Ovary (tissue), 9 donors: ENCODE measurements around the gene NDUFA8. TPM values are rescaled to one million over a fixed set of nuclear protein-coding genes. Genes with fewer than 3 reads are reported as not detected.
A peak's percentile ranks its signal among the peaks of the same experiment; 100 is the strongest.

ENCODE experiments used
- DNase-seq, 5 donors: peaks; one replicate each; pipeline ENCODE4 v3.0.0-alpha.2; 2019 to 2020
- H3K27ac ChIP-seq, 2 donors: fragments of 200-600 bp; one replicate each; pipeline versions ENCODE4 v1.5.1 to v1.8.0; 2019 to 2022
- H3K27me3 ChIP-seq: fragments of 200-600 bp; one replicate; pipeline ENCODE4 v1.8.0; 2022
- H3K36me3 ChIP-seq: fragments of 200-600 bp; sonication (generic); one replicate; pipeline ENCODE4 v1.5.1; 2019
- H3K4me1 ChIP-seq: one replicate; pipeline ENCODE4 v1.8.1; 2013; ENCODE audit warnings: mild to moderate bottlenecking, moderate library complexity; ENCODE audit not compliant: insufficient read depth
- H3K4me3 ChIP-seq: fragments of 200-600 bp; sonication (generic); one replicate; pipeline ENCODE4 v1.5.1; 2017
- H3K9me3 ChIP-seq, 2 donors: fragments of 200-600 bp in 1 of 2; sonication (generic) in 1 of 2; one replicate each; pipeline versions ENCODE4 v1.5.1 to v1.8.1; 2013 to 2019; ENCODE audit warnings: mild to moderate bottlenecking in 1 of 2, moderate library complexity in 1 of 2
- EP300 ChIP-seq: sonication (generic); formaldehyde crosslinking; IDR thresholded peaks from one replicate; pipeline ENCODE4 v1.6.1; 2017; ENCODE audit warnings: antibody characterized with exemption
- POLR2A ChIP-seq: fragments of 450-650 bp; IDR thresholded peaks from one replicate; pipeline ENCODE4 v1.6.1; 2017; ENCODE audit warnings: antibody characterized with exemption, mild to moderate bottlenecking, moderate library complexity
- WGBS, 3 donors: extraction: QIAGEN DNeasy Blood & Tissue Kit in 1 of 3; methylation state at CpG; one replicate each; pipeline versions ENCODE4 v1.1.5 to v1.1.7; 2013 to 2017; 5-methylcytosine and 5-hydroxymethylcytosine counted together
- intact Hi-C, 4 donors: fragments of 100-400 bp; cut with DNase I; formaldehyde crosslinking; loops; one replicate each; pipeline versions ENCODE4 v1.11.0 to v1.15.1; 2022 to 2023
- polyA plus RNA-seq, 2 donors: library from polyadenylated mRNA; stranded (reverse); fragments of 200-250 nt in 1 of 2; fragments of 350-450 nt in 1 of 2; fragmentation: Illumina TruSeq in 1 of 2; extraction: RNeasy Lipid Tissue Mini Kit (QIAGEN cat#74804) in 1 of 2; gene quantifications; one replicate each; pipeline ENCODE4 v1.2.3, GENCODE V29; 2013 to 2014
- total RNA-seq, 7 donors: library from RNA; depleted of rRNA in 2 of 7; stranded (reverse); fragments of >200 nt in 2 of 7; fragmentation: NEBNext Ultra II Directional in 3 of 7; extraction: Animal tissue kit (Norgen Biotek cat#: 25700) in 3 of 7; gene quantifications; one replicate each; pipeline versions ENCODE4 v1.1.0 to v1.2.4, GENCODE V29; 2016 to 2023
- TF ChIP-seq, protein P1 (sequence below), 3 donors: fragments of 450-650 bp in 2 of 3; fragments of 200-600 bp in 1 of 3; IDR thresholded peaks; one replicate each; pipeline versions ENCODE4 v1.5.1 to v1.8.0; 2016 to 2022; ENCODE audit warnings: antibody characterized with exemption in 3 of 3, mild to moderate bottlenecking in 1 of 3
- donor health status: DM: no; HTN: no; CAD: no; lungs with moderate emphysema.
- donor health status: DM: no; HTN: no; CAD: no.
- donor health status: Bipolar disorder and iron deficiency.
- donor health status: DM: yes; HTN: yes; CAD: no.
- donor health status: DM: no; HTN: no; CAD: no.
- donor health status: DM: yes; HTN: yes; CAD: no.

The NDUFA8 gene
- total and polyA plus RNA-seq, 9 donors = 17.2 to 88.0 (median 32.6) TPM

DNA sequence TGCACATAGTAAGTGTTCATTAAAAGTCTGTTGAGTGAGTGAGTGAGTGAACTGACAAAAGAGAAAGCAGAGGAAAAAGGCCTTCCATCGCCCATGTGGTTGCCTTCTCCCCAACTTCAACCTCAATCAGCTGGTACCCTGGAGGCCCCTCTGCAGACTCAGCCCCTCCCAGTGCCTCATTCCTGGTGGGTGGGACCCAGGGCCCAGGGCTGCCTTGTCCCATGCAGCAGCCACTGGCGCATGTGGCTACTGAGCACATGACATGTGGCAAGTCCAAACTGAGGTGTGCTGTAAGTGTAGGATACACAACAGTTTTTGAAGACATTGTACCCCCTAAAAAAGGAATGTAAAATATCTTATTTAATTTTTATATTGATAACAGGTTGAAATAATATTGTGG, 29.6 kb downstream of the NDUFA8 start:
- intact Hi-C loops = loop anchor here in 3 of 4 donors (5.0 to 10.0 kb wide), 5 partner anchors 222 to 675 kb away; partner anchors contain the start of gene OR1K1 (in 1 of the 3)
- no peak overlapping the region for H3K4me3 ChIP-seq
- DNase-seq = no peak
- H3K27me3 ChIP-seq = no peaks in the 10 kb centered on the region
- H3K9me3 ChIP-seq = no peaks in the 10 kb centered on the region
- H3K27ac ChIP-seq = no peak overlapping the region
- H3K36me3 ChIP-seq = no peaks in the 10 kb centered on the region
- TF ChIP-seq, protein P1, sequence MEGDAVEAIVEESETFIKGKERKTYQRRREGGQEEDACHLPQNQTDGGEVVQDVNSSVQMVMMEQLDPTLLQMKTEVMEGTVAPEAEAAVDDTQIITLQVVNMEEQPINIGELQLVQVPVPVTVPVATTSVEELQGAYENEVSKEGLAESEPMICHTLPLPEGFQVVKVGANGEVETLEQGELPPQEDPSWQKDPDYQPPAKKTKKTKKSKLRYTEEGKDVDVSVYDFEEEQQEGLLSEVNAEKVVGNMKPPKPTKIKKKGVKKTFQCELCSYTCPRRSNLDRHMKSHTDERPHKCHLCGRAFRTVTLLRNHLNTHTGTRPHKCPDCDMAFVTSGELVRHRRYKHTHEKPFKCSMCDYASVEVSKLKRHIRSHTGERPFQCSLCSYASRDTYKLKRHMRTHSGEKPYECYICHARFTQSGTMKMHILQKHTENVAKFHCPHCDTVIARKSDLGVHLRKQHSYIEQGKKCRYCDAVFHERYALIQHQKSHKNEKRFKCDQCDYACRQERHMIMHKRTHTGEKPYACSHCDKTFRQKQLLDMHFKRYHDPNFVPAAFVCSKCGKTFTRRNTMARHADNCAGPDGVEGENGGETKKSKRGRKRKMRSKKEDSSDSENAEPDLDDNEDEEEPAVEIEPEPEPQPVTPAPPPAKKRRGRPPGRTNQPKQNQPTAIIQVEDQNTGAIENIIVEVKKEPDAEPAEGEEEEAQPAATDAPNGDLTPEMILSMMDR (IDR thresholded peaks at IDR 0.05) = no peak
- TF ChIP-seq EP300 (no peak), POLR2A (no peak)
- WGBS, 3 donors = 88 to 91% (median 89%) methylated on average over 2 of the region's 2 CpGs
- H3K4me1 ChIP-seq = peaks cover 1% of the 10 kb centered on the region

DNA sequence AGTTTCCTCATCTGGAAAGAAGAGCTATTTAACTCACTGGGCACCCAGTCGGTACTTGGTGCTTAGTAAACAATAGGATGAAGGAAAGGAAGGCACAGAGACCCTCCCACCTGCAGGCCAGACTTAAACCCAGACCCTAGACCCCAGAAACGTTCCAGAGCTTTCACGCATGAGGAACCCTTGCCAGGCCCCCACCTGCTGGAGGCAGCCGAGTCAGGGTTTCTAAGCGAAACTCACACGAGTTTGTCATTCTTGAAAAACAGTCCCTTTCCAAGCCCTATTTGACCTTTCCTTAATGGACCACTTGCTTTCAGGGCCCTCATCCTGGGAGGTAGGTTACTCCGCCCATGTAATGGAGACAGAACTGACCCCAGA, 30.6 kb downstream of the NDUFA8 start:
- H3K27ac ChIP-seq = no peak overlapping the region
- H3K4me1 ChIP-seq = no peaks in the 10 kb centered on the region

GRCh38 chr9:122128007-122128968, 31.3 kb downstream of the NDUFA8 start:
- intact Hi-C loops = loop anchor here in 3 of 4 donors (5.0 to 10.0 kb wide), 5 partner anchors 224 to 677 kb away; partner anchors contain the start of gene OR1K1 (in 1 of the 3)
- WGBS, 3 donors = 77 to 80% (median 79%) methylated on average over 20 to 24 of the region's 24 CpGs
- TF ChIP-seq POLR2A (no peak), EP300 (no peak)
- TF ChIP-seq, protein P1 (IDR thresholded peaks at IDR 0.05) = no peak
- DNase-seq = peak in 1 of 5 donors; percentile 32
- no peaks in the 10 kb centered on the region for H3K9me3 ChIP-seq
- no peaks in the 10 kb centered on the region for H3K36me3 ChIP-seq
- H3K4me3 ChIP-seq = no peak overlapping the region
- no peaks in the 10 kb centered on the region for H3K4me1 ChIP-seq
- no peak overlapping the region for H3K27ac ChIP-seq
- H3K27me3 ChIP-seq = no peaks in the 10 kb centered on the region

More for the DNA sequence above, 30.6 kb downstream of the NDUFA8 start:
- no peak for DNase-seq
- no peak overlapping the region for H3K4me3 ChIP-seq
- H3K9me3 ChIP-seq = no peaks in the 10 kb centered on the region
- intact Hi-C loops = loop anchor here in 3 of 4 donors (5.0 to 10.0 kb wide), 5 partner anchors 223 to 676 kb away; partner anchors contain the start of gene OR1K1 (in 1 of the 3)
- H3K36me3 ChIP-seq = no peaks in the 10 kb centered on the region
- no peaks in the 10 kb centered on the region for H3K27me3 ChIP-seq
- TF ChIP-seq POLR2A = no peak
- no peak for TF ChIP-seq EP300
- TF ChIP-seq, protein P1 (IDR thresholded peaks at IDR 0.05) = no peak
- 72 to 83% (median 72%) methylated on average over 7 of the region's 7 CpGs for WGBS, 3 donors

DNA sequence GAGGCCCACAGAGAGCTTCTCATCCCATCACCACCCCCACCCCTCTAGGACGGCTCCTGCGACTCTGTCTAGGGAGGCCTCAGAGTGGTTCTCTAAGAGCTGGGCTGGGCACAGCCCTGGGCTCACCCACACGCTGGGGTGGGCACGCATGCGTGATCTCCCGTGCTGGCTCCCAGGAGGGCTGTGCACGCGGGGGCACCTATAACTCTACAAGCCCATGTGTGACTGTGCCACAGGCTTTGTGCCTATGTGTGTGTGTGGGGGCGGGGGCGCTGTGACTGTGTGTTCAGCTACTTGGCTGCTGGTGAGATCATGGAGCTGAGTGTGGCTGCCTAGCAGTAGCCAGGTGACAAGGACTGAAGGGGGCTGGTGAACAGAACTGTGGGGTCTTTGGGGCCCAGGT, 32.2 kb downstream of the NDUFA8 start:
- Histone ChIP-seq H3K27ac (no peak overlapping the region), H3K36me3 (no peaks in the 10 kb centered on the region), H3K4me1 (no peaks in the 10 kb centered on the region), H3K9me3 (no peaks in the 10 kb centered on the region), H3K27me3 (no peaks in the 10 kb centered on the region), H3K4me3 (no peak overlapping the region)
- intact Hi-C loops = loop anchor here in 3 of 4 donors (5.0 to 10.0 kb wide), 5 partner anchors 225 to 677 kb away; partner anchors contain the start of gene OR1K1 (in 1 of the 3)
- 64 to 81% (median 70%) methylated on average over 9 to 10 of the region's 10 CpGs for WGBS, 3 donors
- TF ChIP-seq, protein P1 (IDR thresholded peaks at IDR 0.05) = no peak
- TF ChIP-seq POLR2A = no peak
- no peak for TF ChIP-seq EP300
- DNase-seq = no peak
